HCT116 (cell line): Measurements from ENCODE around the gene HSH2D. TPM values are rescaled to one million over a fixed set of nuclear protein-coding genes. Genes with fewer than 3 reads are reported as not detected.
"Not testable (repeated sequence)": the region's sequence is repeated elsewhere in the genome, so short reads cannot be mapped to it uniquely, and the experiment has no call there.

Source experiments
- ATAC-seq: fragments of 200-7000 bp; cut with Tn5 transposase; 2 replicates; pipeline ENCODE4 v1.9.1; 2020; ENCODE audit warnings: mild to moderate bottlenecking, moderate library complexity
- BruUV-seq: library from RNA; stranded (reverse); fragments of 400-500 nt; replicated peaks from 2 replicates; lab custom pipeline; 2021; lab: Mats Ljungman, UMichigan
- CTCF ChIA-PET: fragments of 300-600 bp; sonication (Branson Sonifier 250); formaldehyde crosslinking; loops from one replicate; lab custom pipeline; 2021; ENCODE audit warnings: antibody characterized with exemption; lab: Charles Lee
- POLR2A ChIA-PET: fragments of 300-600, 350-600 bp; sonication (Branson Sonifier 250); formaldehyde crosslinking; loops from one replicate; lab custom pipeline; 2021; ENCODE audit warnings: antibody characterized with exemption; lab: Charles Lee
- RAD21 ChIA-PET, 2 experiments: fragments of 300-600 bp; sonication (Branson Sonifier 250); formaldehyde crosslinking; loops; one replicate each; lab custom pipeline; 2023; ENCODE audit warnings: low total read pairs in 2 of 2; ENCODE audit not compliant: uncharacterized antibody in 2 of 2, unreplicated experiment in 2 of 2, low non-redundant PET in 1 of 2; lab: Charles Lee
- DNase-seq: peaks from one replicate; pipeline ENCODE4 v3.0.0-alpha.2; 2010; ENCODE audit warnings: low read depth, low spot score
- H2AFZ ChIP-seq: fragments of 200-600 bp; shearing (Covaris generic), sonication (generic); 2 replicates; pipeline ENCODE4 v1.6.1; 2017; ENCODE audit warnings: low read depth, mixed run types, mixed read lengths, antibody characterized with exemption, low read length; ENCODE audit not compliant: poor library complexity, severe bottlenecking
- H3K27ac ChIP-seq: 2 replicates; pipeline ENCODE4 v1.5.1; 2012; ENCODE audit warnings: low read depth, low read length
- H3K27me3 ChIP-seq: fragments of 200-600 bp; sonication (generic); 2 replicates; pipeline ENCODE4 v1.6.1; 2016; ENCODE audit warnings: mixed run types, low read length, mixed read lengths; ENCODE audit not compliant: insufficient read depth
- H3K36me3 ChIP-seq, 2 experiments: fragments of 200-500 bp in 1 of 2; fragments of 200-600 bp in 1 of 2; sonication (Bioruptor generic) in 1 of 2; sonication (generic) in 1 of 2; 2 replicates each; pipeline versions ENCODE4 v1.5.1 to v1.6.1; 2014 to 2016; ENCODE audit warnings: low read length in 2 of 2, inconsistent platforms in 1 of 2, mixed read lengths in 1 of 2, mixed run types in 1 of 2; ENCODE audit not compliant: insufficient read depth in 2 of 2, control insufficient read depth in 1 of 2
- H3K4me1 ChIP-seq, 2 experiments: fragments of 200-600 bp in 1 of 2; sonication (generic) in 1 of 2; 2 replicates each; pipeline versions ENCODE4 v1.5.1 to v1.6.1; 2012 to 2017; ENCODE audit warnings: low read length in 2 of 2, inconsistent platforms in 1 of 2, mild to moderate bottlenecking in 1 of 2, mixed read lengths in 1 of 2, mixed run types in 1 of 2, moderate library complexity in 1 of 2; ENCODE audit not compliant: insufficient read depth in 2 of 2, control insufficient read depth in 1 of 2
- H3K4me2 ChIP-seq: fragments of 200-600 bp; sonication (generic); 2 replicates; pipeline ENCODE4 v1.6.1; 2017; ENCODE audit warnings: mixed run types, low read length, mixed read lengths
- H3K4me3 ChIP-seq, 2 experiments: fragments of 200-600 bp in 1 of 2; sonication (generic) in 1 of 2; replicated peaks in 1 of 2; 2 replicates each; pipeline ENCODE4 v1.5.1; 2011 to 2016; ENCODE audit warnings: low read length in 2 of 2, control low read depth in 1 of 2, low read depth in 1 of 2, mild to moderate bottlenecking in 1 of 2, mixed read lengths in 1 of 2, mixed run types in 1 of 2
- H3K79me2 ChIP-seq: fragments of 200-600 bp; sonication (generic); 2 replicates; pipeline ENCODE4 v1.6.1; 2017; ENCODE audit warnings: mild to moderate bottlenecking, mixed run types, low read length, moderate library complexity, mixed read lengths; ENCODE audit not compliant: insufficient read depth
- H3K9ac ChIP-seq: fragments of 200-600 bp; sonication (generic); 2 replicates; pipeline ENCODE4 v1.6.1; 2016; ENCODE audit warnings: low read length, mixed read lengths
- H3K9me2 ChIP-seq: fragments of 200-600 bp; sonication (generic), shearing (Covaris generic); 2 replicates; pipeline ENCODE4 v1.6.1; 2017; ENCODE audit warnings: mixed run types, mild to moderate bottlenecking, moderate library complexity; ENCODE audit not compliant: insufficient read depth
- H3K9me3 ChIP-seq, 2 experiments: fragments of 200-500 bp in 1 of 2; fragments of 200-600 bp in 1 of 2; sonication (Bioruptor generic) in 1 of 2; sonication (generic) in 1 of 2; 2 replicates each; pipeline ENCODE4 v1.6.1; 2014 to 2017; ENCODE audit warnings: low read length in 2 of 2, mixed read lengths in 2 of 2, inconsistent platforms in 1 of 2, low read depth in 1 of 2, mild to moderate bottlenecking in 1 of 2, mixed run types in 1 of 2, moderate library complexity in 1 of 2; ENCODE audit not compliant: control insufficient read depth in 1 of 2, insufficient read depth in 1 of 2
- H4K20me1 ChIP-seq: fragments of 200-600 bp; sonication (generic), shearing (Covaris generic); 2 replicates; pipeline ENCODE4 v1.6.1; 2017; ENCODE audit warnings: mixed run types, mild to moderate bottlenecking, moderate library complexity; ENCODE audit not compliant: insufficient read depth
- EGR1 ChIP-seq: IDR thresholded peaks from 2 replicates; pipeline ENCODE4 v1.6.1; 2012; ENCODE audit warnings: low read depth
- POLR2A ChIP-seq: IDR thresholded peaks from 2 replicates; pipeline ENCODE4 v1.7.0; 2011; ENCODE audit warnings: borderline replicate concordance; ENCODE audit not compliant: insufficient read depth, insufficient read length; ENCODE audit errors: extremely low read depth
- POLR2AphosphoS5 ChIP-seq: IDR thresholded peaks from 2 replicates; pipeline ENCODE4 v1.6.1; 2011; ENCODE audit warnings: mild to moderate bottlenecking, low read depth, low read length, moderate library complexity
- SIN3A ChIP-seq: IDR thresholded peaks from 2 replicates; pipeline ENCODE4 v1.6.1; 2012; ENCODE audit warnings: low read depth
- SP1 ChIP-seq: IDR thresholded peaks from 2 replicates; pipeline ENCODE4 v1.6.1; 2012; ENCODE audit warnings: low read depth
- SRF ChIP-seq: IDR thresholded peaks from 2 replicates; pipeline ENCODE4 v1.6.1; 2012; ENCODE audit warnings: low read depth
- TCF7L2 ChIP-seq: IDR thresholded peaks from 2 replicates; pipeline ENCODE4 v1.7.0; 2011; ENCODE audit warnings: borderline replicate concordance, inconsistent platforms; ENCODE audit not compliant: insufficient read depth, insufficient read length; ENCODE audit errors: extremely low read depth
- ZFX ChIP-seq: fragments of 450-650 bp; IDR thresholded peaks from 2 replicates; pipeline ENCODE4 v1.6.1; 2017
- intact Hi-C: fragments of 100-400 bp; cut with micrococcal nuclease; formaldehyde crosslinking; loops from 2 replicates; pipeline ENCODE4 v1.10.0; 2022
- total RNA-seq: library from RNA; stranded (reverse); gene quantifications from one replicate; pipeline ENCODE4 v1.2.1, GENCODE V29; 2021; ENCODE audit not compliant: unreplicated experiment
- TF ChIP-seq, protein P1 (sequence below): IDR thresholded peaks from 2 replicates; pipeline ENCODE4 v1.6.1; 2011; ENCODE audit warnings: mild to moderate bottlenecking, low read length, moderate library complexity; ENCODE audit not compliant: insufficient replicate concordance; ENCODE audit errors: extremely low read depth
- TF ChIP-seq, protein P2 (sequence below): IDR thresholded peaks from 2 replicates; pipeline ENCODE4 v1.6.1; 2012

HSH2D gene
- total RNA-seq, 1 experiment from 2014 or later = 21.4 TPM

DNA sequence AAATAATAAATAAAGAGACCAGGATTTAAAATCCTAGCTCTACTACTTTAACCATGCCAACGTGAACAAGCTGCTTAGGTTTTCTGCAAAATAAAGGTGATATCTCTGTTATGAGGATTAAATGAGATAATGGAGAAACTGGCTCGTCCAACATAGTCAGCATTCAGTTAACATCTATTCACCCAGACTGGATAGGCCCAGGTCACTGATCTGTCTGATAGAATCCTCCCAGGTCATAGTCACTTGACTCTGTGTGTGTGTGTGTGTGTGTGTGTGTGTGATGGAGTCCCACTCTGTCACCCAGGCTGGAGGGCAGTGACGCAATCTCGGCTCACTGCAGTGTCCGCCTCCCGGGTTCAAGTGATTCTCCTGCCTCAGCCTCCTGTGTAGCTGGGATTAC is 44.7 kb upstream of the HSH2D start (continued):
- TF ChIP-seq, protein P1, sequence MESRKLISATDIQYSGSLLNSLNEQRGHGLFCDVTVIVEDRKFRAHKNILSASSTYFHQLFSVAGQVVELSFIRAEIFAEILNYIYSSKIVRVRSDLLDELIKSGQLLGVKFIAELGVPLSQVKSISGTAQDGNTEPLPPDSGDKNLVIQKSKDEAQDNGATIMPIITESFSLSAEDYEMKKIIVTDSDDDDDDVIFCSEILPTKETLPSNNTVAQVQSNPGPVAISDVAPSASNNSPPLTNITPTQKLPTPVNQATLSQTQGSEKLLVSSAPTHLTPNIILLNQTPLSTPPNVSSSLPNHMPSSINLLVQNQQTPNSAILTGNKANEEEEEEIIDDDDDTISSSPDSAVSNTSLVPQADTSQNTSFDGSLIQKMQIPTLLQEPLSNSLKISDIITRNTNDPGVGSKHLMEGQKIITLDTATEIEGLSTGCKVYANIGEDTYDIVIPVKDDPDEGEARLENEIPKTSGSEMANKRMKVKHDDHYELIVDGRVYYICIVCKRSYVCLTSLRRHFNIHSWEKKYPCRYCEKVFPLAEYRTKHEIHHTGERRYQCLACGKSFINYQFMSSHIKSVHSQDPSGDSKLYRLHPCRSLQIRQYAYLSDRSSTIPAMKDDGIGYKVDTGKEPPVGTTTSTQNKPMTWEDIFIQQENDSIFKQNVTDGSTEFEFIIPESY = no peak
- TF ChIP-seq SRF = no peak
- TF ChIP-seq EGR1 = no peak
- no peak for TF ChIP-seq SIN3A
- no peak for TF ChIP-seq ZFX
- TF ChIP-seq POLR2A = no peak
- TF ChIP-seq SP1 = no peak
- TF ChIP-seq, protein P2, sequence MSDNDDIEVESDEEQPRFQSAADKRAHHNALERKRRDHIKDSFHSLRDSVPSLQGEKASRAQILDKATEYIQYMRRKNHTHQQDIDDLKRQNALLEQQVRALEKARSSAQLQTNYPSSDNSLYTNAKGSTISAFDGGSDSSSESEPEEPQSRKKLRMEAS = no peak
- no peak for TF ChIP-seq TCF7L2
- no peak for TF ChIP-seq POLR2AphosphoS5
- TF ChIP-seq, all 23 proteins: peak for 0

DNA sequence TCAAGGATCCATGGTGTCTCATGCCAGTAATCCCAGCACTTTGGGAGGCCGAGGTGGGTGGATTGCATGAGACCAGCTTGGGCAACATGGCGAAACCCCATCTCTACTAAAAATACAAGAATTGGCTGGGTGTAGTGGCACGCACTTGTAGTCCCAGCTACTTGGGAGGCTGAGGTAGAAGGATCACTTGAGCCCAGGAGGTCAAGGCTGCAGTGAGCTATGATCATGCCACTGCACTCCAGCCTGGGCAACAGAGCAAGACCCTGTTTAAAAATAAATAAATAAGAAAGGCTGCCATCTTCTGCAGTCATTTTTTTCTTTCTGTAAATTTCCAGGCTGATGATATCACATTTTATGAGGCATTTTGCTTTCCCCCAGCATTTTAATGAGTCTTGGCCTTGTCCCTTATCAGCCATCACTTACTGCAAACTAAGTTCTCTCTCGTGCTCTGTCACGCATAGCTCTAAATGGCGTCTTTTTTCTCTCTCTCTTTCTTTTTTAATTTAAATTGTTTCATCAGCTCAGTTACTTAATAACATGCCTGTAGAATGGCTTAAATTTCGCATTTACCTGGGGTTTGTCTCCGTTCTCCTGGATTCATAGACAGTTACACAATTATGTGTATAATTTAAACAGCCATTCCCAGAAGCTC is 44.0 kb upstream of the HSH2D start:
- H3K9ac ChIP-seq, DNase-seq, BruUV-seq, H3K4me2 ChIP-seq, H3K4me3 ChIP-seq, H3K79me2 ChIP-seq, ATAC-seq, H3K9me3 ChIP-seq, H4K20me1 ChIP-seq, H3K27ac ChIP-seq, H3K9me2 ChIP-seq, POLR2A ChIA-PET, intact Hi-C loops, H3K27me3 ChIP-seq, H2AFZ ChIP-seq: not testable (repeated sequence)
- Histone ChIP-seq H3K36me3 (peaks cover 27 to 59% of the 10 kb centered on the region in 2 experiments), H3K4me1 (peaks cover 7 to 15% of the 10 kb centered on the region in 2 experiments; a peak in 2 of 4 replicates)
- CTCF ChIA-PET = interaction anchor here (1.5 kb wide), 1 partner anchor 86 kb away, joined by 4 read pairs; the partner anchor contains the start of gene FAM32A
- RAD21 ChIA-PET = interaction anchor here in 1 of 2 experiments (0.6 kb wide), 1 partner anchor 99 kb away, joined by 5 read pairs; no protein-coding TSS in a partner anchor
